Activated T-cell treated with anti-CD3 and anti-CD28 coated beads, Interleukin-2, amount 50 U/mL, for 48 hours (primary cell): Measurements from ENCODE around the gene MUSTN1.

Source experiments
- DNase-seq, 2 experiments: peaks; one replicate each; pipeline ENCODE4 v3.0.0-alpha.2; 2020

The MUSTN1 gene

GRCh38 chr3:52783211-52783555 is 51.6 kb downstream of the MUSTN1 start:
- DNase-seq: no peak
